ENCODE results near the gene VSTM4.
A peak's percentile ranks its signal among the peaks of the same experiment; 100 is the strongest.

The VSTM4 gene

GRCh38 chr10:49081547-49082275 is 33.6 kb downstream of the VSTM4 start:
- no peak for TF ChIP-seq CTCF (IDR thresholded peaks at IDR 0.05; ENCODE audit: low read depth, low read length)
- no peak overlapping the region for H3K4me3 ChIP-seq (replicated peaks in 1 of 2; ENCODE audit: low read depth in 2 of 2, low read length in 2 of 2)
- peak in 1 of 2 donors; percentile 21 for DNase-seq (ENCODE audit: low read depth in 2 of 2)

DNA sequence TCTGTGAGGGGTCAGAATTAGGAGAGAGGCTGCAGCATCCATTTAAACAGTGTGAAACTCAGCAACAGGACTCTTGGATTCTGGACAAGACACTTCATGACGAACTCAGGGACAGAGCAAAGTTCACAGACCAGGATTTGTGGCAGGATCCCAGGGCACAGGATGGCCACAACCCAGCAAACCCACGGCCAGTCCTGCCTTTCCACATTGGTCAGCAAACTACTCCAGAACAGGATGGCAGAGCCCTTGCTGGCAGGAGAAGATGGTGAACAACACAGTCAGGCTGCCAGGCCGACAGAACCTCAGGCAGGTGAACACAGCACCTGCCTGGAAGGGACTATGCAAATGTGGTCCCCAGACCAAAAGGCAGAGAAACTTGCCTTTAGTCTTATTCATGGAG is 34.4 kb downstream of the VSTM4 start:
- TF ChIP-seq CTCF (IDR thresholded peaks at IDR 0.05; ENCODE audit: low read depth, low read length): no peak
- H3K4me3 ChIP-seq (replicated peaks in 1 of 2; ENCODE audit: low read depth in 2 of 2, low read length in 2 of 2): no peak overlapping the region

GRCh38 chr10:49080071-49080470 is 35.3 kb downstream of the VSTM4 start:
- no peak overlapping the region for H3K4me3 ChIP-seq (replicated peaks in 1 of 2; ENCODE audit: low read depth in 2 of 2, low read length in 2 of 2)
- no peak for TF ChIP-seq CTCF (IDR thresholded peaks at IDR 0.05; ENCODE audit: low read depth, low read length)
- peak; percentile 56 to 59 for DNase-seq (ENCODE audit: low read depth in 2 of 2)

More for the DNA sequence above, 34.4 kb downstream of the VSTM4 start:
- no peak for DNase-seq (ENCODE audit: low read depth in 2 of 2)

DNA sequence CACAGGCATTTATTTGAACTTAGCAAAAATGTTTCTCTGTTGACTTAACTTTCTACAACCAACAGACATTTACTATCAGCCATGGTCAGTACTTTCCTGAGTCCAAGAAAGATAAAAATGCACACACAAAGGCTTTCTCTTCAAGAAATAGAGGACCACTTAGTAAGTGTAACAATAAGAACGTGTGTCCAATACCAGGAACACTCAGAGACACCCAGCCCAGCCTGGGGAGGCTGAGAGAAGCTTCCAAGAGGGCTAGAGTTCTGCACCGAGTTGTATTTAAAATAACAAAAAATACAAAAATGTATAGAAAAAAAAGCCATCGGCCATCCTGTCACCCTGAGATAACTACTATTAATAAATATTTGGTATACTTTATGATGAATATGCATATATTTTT is 35.8 kb downstream of the VSTM4 start:
- TF ChIP-seq CTCF (IDR thresholded peaks at IDR 0.05; ENCODE audit: low read depth, low read length): no peak
- DNase-seq (ENCODE audit: low read depth in 2 of 2): no peak
- no peak overlapping the region for H3K4me3 ChIP-seq (replicated peaks in 1 of 2; ENCODE audit: low read depth in 2 of 2, low read length in 2 of 2)

GRCh38 chr10:49079072-49079471 is 36.2 kb downstream of the VSTM4 start:
- TF ChIP-seq CTCF (IDR thresholded peaks at IDR 0.05; ENCODE audit: low read depth, low read length): no peak
- H3K4me3 ChIP-seq (replicated peaks in 1 of 2; ENCODE audit: low read depth in 2 of 2, low read length in 2 of 2): no peak overlapping the region
- DNase-seq (ENCODE audit: low read depth in 2 of 2): no peak

GRCh38 chr10:49078433-49078832 is 36.9 kb downstream of the VSTM4 start:
- no peak overlapping the region for H3K4me3 ChIP-seq (replicated peaks in 1 of 2; ENCODE audit: low read depth in 2 of 2, low read length in 2 of 2)
- no peak for DNase-seq (ENCODE audit: low read depth in 2 of 2)
- no peak for TF ChIP-seq CTCF (IDR thresholded peaks at IDR 0.05; ENCODE audit: low read depth, low read length)

All from cardiac fibroblast (primary cell).